A549 (cell line): Measurements from ENCODE around the gene DDX10. TPM values are rescaled to one million over a fixed set of nuclear protein-coding genes. Genes with fewer than 3 reads are reported as not detected.
A peak's percentile ranks its signal among the peaks of the same experiment; 100 is the strongest.

Experiments
- ATAC-seq, 2 experiments: fragments of 200-7000 bp in 1 of 2; fragments of >200 bp in 1 of 2; cut with Nextera tagmentation in 1 of 2; cut with Tn5 transposase in 1 of 2; 3 replicates each; pipeline versions ENCODE4 v1.8.0 to v1.9.1; 2018 to 2020; ENCODE audit warnings: mild to moderate bottlenecking in 1 of 2, moderate library complexity in 1 of 2
- CTCF ChIA-PET: fragments of 300-600 bp; sonication (Branson Sonifier 250); formaldehyde crosslinking; extraction: SDS; loops from one replicate; lab custom pipeline; 2021; ENCODE audit warnings: antibody characterized with exemption, inconsistent platforms; lab: Yijun Ruan, JAX
- POLR2A ChIA-PET: fragments of 350-600 bp; formaldehyde crosslinking; extraction: SDS; loops from one replicate; lab custom pipeline; 2021; ENCODE audit warnings: antibody characterized with exemption, inconsistent platforms; lab: Yijun Ruan, JAX
- DNase-seq, 2 experiments: peaks; one replicate each; pipeline versions ENCODE4 v3.0.0 to v3.0.0-alpha.2; 2011 to 2016; ENCODE audit warnings: low read depth in 1 of 2, low spot score in 1 of 2
- FAIRE-seq: peaks from 2 replicates; lab custom pipeline; 2011; peaks lifted over from hg19 to GRCh38; lab: Jason Lieb, UNC
- H3K27ac ChIP-seq, 2 experiments: fragments of >200 bp; sonication (Bioruptor Twin); formaldehyde crosslinking; 3 replicates each; pipeline ENCODE4 v1.5.1; 2016 to 2017
- H3K4me1 ChIP-seq: fragments of >200 bp; sonication (Bioruptor Twin); formaldehyde crosslinking; 3 replicates; pipeline ENCODE4 v1.6.1; 2016
- H3K4me2 ChIP-seq: fragments of >200 bp; sonication (Bioruptor Twin); formaldehyde crosslinking; 3 replicates; pipeline ENCODE4 v1.6.1; 2016
- H3K4me3 ChIP-seq: fragments of >200 bp; sonication (Bioruptor Twin); formaldehyde crosslinking; 3 replicates; pipeline ENCODE4 v1.5.1; 2016
- H3K9me3 ChIP-seq: fragments of >200 bp; sonication (Bioruptor Twin); formaldehyde crosslinking; 3 replicates; pipeline ENCODE4 v1.6.1; 2016
- ATOH8 ChIP-seq: fragments of 250-450 bp; sonication (Bioruptor Pico); IDR thresholded peaks from 2 replicates; pipeline ENCODE4 v1.5.0; 2020; ENCODE audit warnings: low read depth, mild to moderate bottlenecking, moderate library complexity
- CTCF ChIP-seq: fragments of >200 bp; sonication (Bioruptor Twin); formaldehyde crosslinking; IDR thresholded peaks from 3 replicates; pipeline ENCODE4 v1.5.1; 2016
- E2F6 ChIP-seq: IDR thresholded peaks from 2 replicates; pipeline ENCODE4 v1.6.1; 2012; ENCODE audit warnings: low read depth, borderline replicate concordance
- ELK1 ChIP-seq: fragments of 150-350 bp; IDR thresholded peaks from 2 replicates; pipeline ENCODE4 v1.6.1; 2014; ENCODE audit warnings: low read depth, mild to moderate bottlenecking, low read length
- EP300 ChIP-seq, 2 experiments: fragments of >200 bp; sonication (Bioruptor Twin); formaldehyde crosslinking; IDR thresholded peaks; 2 replicates in 1 of 2; 3 replicates in 1 of 2; pipeline ENCODE4 v1.6.1; 2016 to 2017
- FOSB ChIP-seq: fragments of 250-450 bp; sonication (Bioruptor Pico); IDR thresholded peaks from 2 replicates; pipeline ENCODE4 v1.5.0; 2020; ENCODE audit warnings: mild to moderate bottlenecking, moderate library complexity
- FOSL2 ChIP-seq, 2 experiments: fragments of 450-650 bp in 1 of 2; fragments of >200 bp in 1 of 2; sonication (Bioruptor Twin) in 1 of 2; formaldehyde crosslinking; IDR thresholded peaks; 2 replicates each; pipeline versions ENCODE4 v1.5.0 to v1.6.1; 2016 to 2020; ENCODE audit warnings: mild to moderate bottlenecking in 1 of 2, moderate library complexity in 1 of 2
- GATA3 ChIP-seq: IDR thresholded peaks from 2 replicates; pipeline ENCODE4 v1.6.1; 2012; ENCODE audit warnings: borderline replicate concordance
- JUNB ChIP-seq: fragments of >200 bp; sonication (Bioruptor Twin); formaldehyde crosslinking; IDR thresholded peaks from 2 replicates; pipeline ENCODE4 v1.6.1; 2016
- MAFK ChIP-seq: fragments of 450-650 bp; IDR thresholded peaks from 2 replicates; pipeline ENCODE4 v1.6.1; 2014; ENCODE audit not compliant: partially characterized antibody
- MAX ChIP-seq: IDR thresholded peaks from 2 replicates; pipeline ENCODE4 v1.6.1; 2012
- MAZ ChIP-seq: fragments of 150-350 bp; IDR thresholded peaks from 2 replicates; pipeline ENCODE4 v1.6.1; 2014; ENCODE audit warnings: antibody characterized with exemption, low read depth, low read length, borderline replicate concordance
- NPAS2 ChIP-seq: fragments of 250-450 bp; sonication (Bioruptor Pico); IDR thresholded peaks from 2 replicates; pipeline ENCODE4 v1.8.0; 2022; ENCODE audit warnings: mild to moderate bottlenecking, moderate library complexity, borderline replicate concordance
- PBX3 ChIP-seq: IDR thresholded peaks from 2 replicates; pipeline ENCODE4 v1.6.1; 2012
- PHF8 ChIP-seq: fragments of 200-600 bp; sonication (generic); IDR thresholded peaks from 2 replicates; pipeline ENCODE4 v1.6.1; 2016; ENCODE audit warnings: low read depth, mild to moderate bottlenecking, antibody characterized with exemption, moderate library complexity, borderline replicate concordance
- RAD21 ChIP-seq, 2 experiments: fragments of >200 bp in 1 of 2; sonication (Bioruptor Twin) in 1 of 2; formaldehyde crosslinking in 1 of 2; IDR thresholded peaks in 1 of 2; conservative IDR thresholded peaks in 1 of 2; 2 replicates in 1 of 2; 3 replicates in 1 of 2; pipeline ENCODE4 v1.6.1; 2012 to 2018; ENCODE audit warnings: inconsistent platforms in 1 of 2
- WGBS: methylation state at CpG from one replicate; pipeline ENCODE4 v1.1.6; 2017; ENCODE audit errors: missing lambda C conversion rate; 5-methylcytosine and 5-hydroxymethylcytosine counted together
- polyA plus RNA-seq, 4 experiments: library from polyadenylated mRNA; depleted of rRNA in 3 of 4; stranded (reverse); fragments of >200 nt; fragmentation: RNase III in 1 of 4; extraction: RNeasy Plus Mini Kit Qiagen cat#74134 plus additional on column Dnase treatment in 1 of 4; gene quantifications; 2 replicates in 3 of 4; 3 replicates in 1 of 4; pipeline ENCODE4 v1.2.3, GENCODE V29; 2011 to 2017

Gene DDX10
- polyA plus RNA-seq, 2 of the 4 experiments (the other 2 are of a cell fraction) = 46.0 to 189 TPM

- H3K4me2 ChIP-seq = peak overlapping the region; percentile 57
- peak; percentile 39 to 66 for DNase-seq
- H3K9me3 ChIP-seq = no peaks in the 10 kb centered on the region
- H3K27ac ChIP-seq = peak overlapping the region; percentile 74 to 88
- WGBS = 33% methylated on average over 12 of the region's 12 CpGs
- no peak overlapping the region for H3K4me3 ChIP-seq
- TF ChIP-seq CTCF = no peak
- TF ChIP-seq EP300 (IDR thresholded peaks at IDR 0.05) = peak; percentile 19 to 36; a peak in 2 of 5 replicates
- peak; percentile 54; the same call in 1 of the 2 replicates for TF ChIP-seq E2F6
- TF ChIP-seq MAX = peak; percentile 82
- peak; percentile 66 for TF ChIP-seq JUNB
- 0 out of 2 replicates have a peak, but pooled peaks have one; percentile 14 for TF ChIP-seq FOSL2 (IDR thresholded peaks at IDR 0.05)
- peak; percentile 67 for TF ChIP-seq FOSL2 (CRISPR knock-in tag; IDR thresholded peaks at IDR 0.05)
- 0 out of 5 replicates have a peak, but pooled peaks of 1 of the 2 experiments have one; percentile 32 for TF ChIP-seq RAD21 (conservative IDR thresholded peaks at IDR 0.05 in 1 of 2, IDR thresholded peaks at IDR 0.05 in 1 of 2)
- no peak for TF ChIP-seq PHF8
- peak; percentile 85; the same call in 1 of the 2 replicates for TF ChIP-seq GATA3
- TF ChIP-seq NPAS2 (CRISPR knock-in tag) = no peak
- POLR2A ChIA-PET = no interaction called here
- CTCF ChIA-PET = interaction anchor here (1.2 kb wide), 1 partner anchor 28 kb away, joined by 3 read pairs; no protein-coding TSS in a partner anchor
- FAIRE-seq = no peak
- peaks cover 26% of the 10 kb centered on the region for H3K4me1 ChIP-seq
- peak; percentile 91 to 92 for ATAC-seq
Measured at GRCh38 chr11:108973402-108974162, 308.7 kb downstream of the DDX10 start.

GRCh38 chr11:108975026-108975425 lies 310.2 kb downstream of the DDX10 start:
- 0 out of 3 replicates have a peak overlapping the region, but pooled peaks have one; percentile 14 for H3K4me2 ChIP-seq
- CTCF ChIA-PET = interaction anchor here (0.6 to 0.8 kb wide), 3 partner anchors 27 to 56 kb away, joined by 3 to 6 read pairs (median 3); no protein-coding TSS in a partner anchor
- FAIRE-seq (no peak), ATAC-seq (peak in 1 of 2 experiments; percentile 66; a peak in 2 of 6 replicates), DNase-seq (peak in 1 of 2 experiments; percentile 49)
- peaks cover 26% of the 10 kb centered on the region for H3K4me1 ChIP-seq
- no peak overlapping the region for H3K4me3 ChIP-seq
- H3K27ac ChIP-seq = peak overlapping the region; percentile 39 to 88; a peak in 4 of 6 replicates
- H3K9me3 ChIP-seq = no peaks in the 10 kb centered on the region
- no peak for TF ChIP-seq FOSB (CRISPR knock-in tag)
- TF ChIP-seq MAZ = no peak
- TF ChIP-seq PBX3 = no peak
- no peak for TF ChIP-seq JUNB
- TF ChIP-seq ELK1 = no peak
- TF ChIP-seq ATOH8 (CRISPR knock-in tag) = no peak
- no peak for TF ChIP-seq MAFK
- WGBS = 70% methylated on average over 2 of the region's 2 CpGs
- POLR2A ChIA-PET = no interaction called here
